22Rv1 (cell line): ENCODE results near the gene RHBDL3.

ENCODE experiments used
- H3K27ac ChIP-seq: fragments of 450-650 bp; 2 replicates; pipeline ENCODE4 v1.5.1; 2017
- CTCF ChIP-seq: fragments of 450-650 bp; IDR thresholded peaks from 2 replicates; pipeline ENCODE4 v1.5.1; 2017; ENCODE audit warnings: mild to moderate bottlenecking
- ZFX ChIP-seq: fragments of 450-650 bp; IDR thresholded peaks from 2 replicates; pipeline ENCODE4 v1.6.1; 2017; ENCODE audit warnings: antibody characterized with exemption, borderline replicate concordance

RHBDL3 gene

GRCh38 chr17:32289471-32290070 lies 23.9 kb downstream of the RHBDL3 start:
- TF ChIP-seq ZFX (no peak), CTCF (no peak)
- H3K27ac ChIP-seq = no peak overlapping the region

DNA sequence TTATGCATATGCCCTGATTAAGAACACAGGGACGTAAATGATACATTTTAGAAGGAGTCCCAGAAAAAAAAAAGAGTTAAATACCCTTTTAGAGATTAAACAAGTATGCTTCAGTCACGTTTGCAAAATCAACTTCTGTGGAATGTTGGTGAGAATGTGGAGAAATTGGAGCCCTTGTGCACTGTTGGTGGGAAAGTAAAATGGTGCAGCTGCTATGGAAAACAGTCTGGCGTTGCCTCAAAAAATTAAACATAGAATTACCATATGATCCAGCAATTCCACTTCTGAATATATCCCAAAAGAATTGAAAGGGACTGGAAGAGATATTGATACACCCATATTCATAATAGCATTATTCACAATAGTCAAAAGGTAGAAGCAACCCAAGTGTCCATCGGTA lies 26.5 kb downstream of the RHBDL3 start:
- TF ChIP-seq CTCF = no peak

GRCh38 chr17:32297424-32297823 lies 31.8 kb downstream of the RHBDL3 start:
- no peak for TF ChIP-seq ZFX
- no peak for TF ChIP-seq CTCF
- H3K27ac ChIP-seq = no peak overlapping the region

More for the DNA sequence above, 26.5 kb downstream of the RHBDL3 start:
- no peak overlapping the region for H3K27ac ChIP-seq

- H3K27ac ChIP-seq = no peak overlapping the region
- TF ChIP-seq ZFX (no peak), CTCF (no peak)
Measured at GRCh38 chr17:32297860-32298259, 32.2 kb downstream of the RHBDL3 start.

- H3K27ac ChIP-seq = no peak overlapping the region
- no peak for TF ChIP-seq CTCF
- TF ChIP-seq ZFX = no peak
Measured at GRCh38 chr17:32298298-32298697, 32.7 kb downstream of the RHBDL3 start.

- H3K27ac ChIP-seq = no peak overlapping the region
- TF ChIP-seq CTCF = no peak
- no peak for TF ChIP-seq ZFX
Measured at GRCh38 chr17:32298721-32299579, 33.3 kb downstream of the RHBDL3 start.

DNA sequence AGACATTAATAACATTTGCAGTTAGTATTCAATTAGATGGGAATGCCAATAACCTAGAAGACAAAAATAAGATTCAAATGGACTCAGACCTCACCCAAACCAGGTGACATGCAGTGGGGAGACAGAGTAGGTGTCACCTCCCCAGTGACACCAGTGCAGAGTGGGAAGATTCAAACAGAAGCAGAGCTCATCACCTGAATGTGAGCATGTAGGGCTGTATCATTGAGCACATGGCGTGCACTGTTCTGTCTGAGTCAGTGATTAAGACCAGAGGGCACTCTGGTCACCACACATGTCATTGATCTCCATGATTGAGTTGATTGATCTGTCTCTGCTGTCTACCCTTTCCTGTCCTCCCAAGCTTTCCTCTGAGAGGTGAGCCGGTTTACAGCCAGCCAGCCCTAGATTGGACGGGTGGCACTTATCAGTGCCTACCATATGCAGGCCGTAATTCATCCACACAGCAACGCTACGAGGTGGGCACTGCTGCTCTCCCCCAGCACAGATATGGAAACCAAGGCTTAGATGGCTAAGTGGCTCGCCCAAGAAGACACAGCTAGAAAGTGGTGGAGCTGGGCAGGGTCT lies 34.0 kb downstream of the RHBDL3 start:
- no peak for TF ChIP-seq CTCF
- TF ChIP-seq ZFX = no peak
- no peak overlapping the region for H3K27ac ChIP-seq
